GM12873 (cell line): ENCODE data around the gene IL10.

Experiments used
- CTCF ChIP-seq: IDR thresholded peaks from 2 replicates; pipeline ENCODE4 v1.5.1; 2012; ENCODE audit warnings: low read depth, mild to moderate bottlenecking, moderate library complexity, low read length, control low read depth; ENCODE audit not compliant: insufficient read depth; ENCODE audit errors: missing control alignments

IL10 gene

DNA sequence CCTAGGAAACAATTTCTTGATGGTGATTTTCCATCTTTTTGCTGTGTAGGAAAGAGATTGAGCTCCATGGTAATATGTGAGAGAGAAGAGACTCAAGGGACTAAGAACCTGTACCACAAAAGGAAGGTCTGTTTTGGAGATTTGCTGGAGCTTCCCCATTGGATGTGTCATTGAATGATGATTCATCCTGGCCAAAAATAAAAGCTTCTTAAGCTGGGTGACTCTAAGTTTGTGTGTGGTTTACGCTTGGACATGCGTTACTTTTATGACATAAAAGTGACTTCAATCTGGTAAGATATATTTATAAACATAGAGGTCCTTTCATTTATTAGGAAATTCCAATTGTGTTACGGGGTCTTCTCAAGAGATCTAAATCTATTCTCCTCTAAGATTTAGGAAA lies 19.2 kb downstream of the IL10 start:
- no peak for TF ChIP-seq CTCF

- TF ChIP-seq CTCF, result no peak
Observed at GRCh38 chr1:206752481-206752880, 19.8 kb downstream of the IL10 start.

DNA sequence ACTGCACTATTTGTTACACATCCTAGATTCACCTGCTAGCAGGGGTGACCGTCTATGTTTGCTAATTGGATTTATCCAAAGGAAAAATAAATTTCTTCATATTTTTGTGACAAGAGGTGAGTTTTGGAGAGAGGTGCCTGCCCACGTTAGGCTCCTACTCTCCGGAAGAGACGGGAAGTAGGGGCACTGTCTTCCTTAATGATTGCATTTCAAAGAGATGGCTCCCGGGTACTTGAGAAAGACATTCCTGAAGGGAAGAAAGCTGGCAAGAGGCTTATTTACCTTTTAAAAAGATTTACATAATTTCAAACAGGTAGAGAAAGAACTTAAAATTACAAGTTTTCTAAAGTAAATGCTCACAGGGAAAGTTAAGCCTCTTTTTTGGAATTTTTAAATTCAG lies 20.4 kb downstream of the IL10 start:
- no peak for TF ChIP-seq CTCF

GRCh38 chr1:206748348-206749030 lies 23.8 kb downstream of the IL10 start:
- no peak for TF ChIP-seq CTCF

GRCh38 chr1:206745301-206745700 lies 27.0 kb downstream of the IL10 start:
- no peak for TF ChIP-seq CTCF

- TF ChIP-seq CTCF, result no peak
Observed at GRCh38 chr1:206744683-206745082, 27.6 kb downstream of the IL10 start.

DNA sequence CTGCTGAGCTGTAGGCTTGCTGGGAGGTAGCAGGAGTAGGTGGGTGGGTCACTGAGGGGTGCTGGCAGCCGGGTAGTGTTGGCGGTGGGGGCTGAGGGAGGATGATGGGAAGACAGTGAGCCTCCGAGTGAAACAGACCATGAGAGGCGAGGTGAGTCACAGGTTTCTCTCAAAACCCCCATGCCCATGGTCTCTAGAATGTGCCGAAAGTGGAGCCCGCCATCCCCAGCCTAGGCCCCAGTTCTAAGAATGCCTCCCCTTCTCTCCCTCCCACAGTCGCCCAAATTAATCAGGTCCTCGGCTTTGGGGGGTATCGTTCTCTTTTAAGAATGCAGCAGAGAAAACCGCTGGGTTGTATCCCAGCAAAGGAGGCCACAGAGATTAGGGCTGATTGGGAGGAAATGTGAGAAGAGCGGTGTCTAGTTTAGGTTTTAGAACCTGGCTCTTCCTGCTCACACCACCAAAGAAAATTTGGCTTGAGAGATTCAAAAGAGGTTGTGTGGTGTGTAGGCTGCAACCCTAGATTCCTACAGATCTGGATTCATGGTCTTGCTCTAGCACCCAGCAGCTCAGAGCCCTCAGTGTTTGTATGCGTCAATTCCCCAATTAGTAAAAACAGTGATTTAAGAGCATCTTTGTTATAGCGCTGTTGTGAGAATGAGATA lies 29.4 kb downstream of the IL10 start:
- no peak for TF ChIP-seq CTCF
